Calu3 (cell line): ENCODE data around the gene RABGAP1L. TPM values are rescaled to one million over a fixed set of nuclear protein-coding genes. Genes with fewer than 3 reads are reported as not detected.

ENCODE experiments used
- BruUV-seq: library from RNA; stranded (reverse); fragments of 400-500 nt; replicated peaks from 2 replicates; lab custom pipeline; 2021; lab: Mats Ljungman, UMichigan
- CTCF ChIA-PET: fragments of 300-600 bp; sonication (Branson Sonifier 250); formaldehyde crosslinking; loops from one replicate; lab custom pipeline; 2022; ENCODE audit warnings: antibody characterized with exemption; lab: Charles Lee
- DNase-seq: peaks from one replicate; pipeline ENCODE4 v3.0.0; 2022
- H3K27ac Mint-ChIP-seq: one replicate; pipeline ENCODE4 v1.8.0; 2022; ENCODE audit warnings: mixed read lengths; ENCODE audit not compliant: unreplicated experiment
- H3K27me3 Mint-ChIP-seq: one replicate; pipeline ENCODE4 v1.8.0; 2022; ENCODE audit warnings: mixed read lengths; ENCODE audit not compliant: unreplicated experiment
- H3K36me3 Mint-ChIP-seq: one replicate; pipeline ENCODE4 v1.8.0; 2022; ENCODE audit warnings: mild to moderate bottlenecking, moderate library complexity, mixed read lengths; ENCODE audit not compliant: insufficient read depth, unreplicated experiment
- H3K4me1 Mint-ChIP-seq: one replicate; pipeline ENCODE4 v1.8.0; 2022; ENCODE audit warnings: mild to moderate bottlenecking, low read depth, mixed read lengths; ENCODE audit not compliant: unreplicated experiment
- H3K4me3 Mint-ChIP-seq: one replicate; pipeline ENCODE4 v1.8.0; 2022; ENCODE audit warnings: mild to moderate bottlenecking, low read depth, moderate library complexity, mixed read lengths; ENCODE audit not compliant: unreplicated experiment
- H3K9me3 Mint-ChIP-seq: one replicate; pipeline ENCODE4 v1.8.0; 2022; ENCODE audit warnings: low read depth, mixed read lengths; ENCODE audit not compliant: unreplicated experiment
- intact Hi-C: fragments of 100-400 bp; cut with micrococcal nuclease; formaldehyde crosslinking; loops from one replicate; pipeline ENCODE4 v1.10.0; 2022; ENCODE audit not compliant: unreplicated experiment
- total RNA-seq: library from RNA; stranded (reverse); gene quantifications from 2 replicates; pipeline ENCODE4 v1.2.3, GENCODE V29; 2022
- TF ChIP-seq, protein P1 (sequence below): fragments of 200-600 bp; IDR thresholded peaks from one replicate; pipeline ENCODE4 v1.8.0; 2022; ENCODE audit warnings: antibody characterized with exemption; ENCODE audit not compliant: unreplicated experiment

Gene RABGAP1L
- total RNA-seq, 1 experiment from 2014 or later: 135 TPM

DNA sequence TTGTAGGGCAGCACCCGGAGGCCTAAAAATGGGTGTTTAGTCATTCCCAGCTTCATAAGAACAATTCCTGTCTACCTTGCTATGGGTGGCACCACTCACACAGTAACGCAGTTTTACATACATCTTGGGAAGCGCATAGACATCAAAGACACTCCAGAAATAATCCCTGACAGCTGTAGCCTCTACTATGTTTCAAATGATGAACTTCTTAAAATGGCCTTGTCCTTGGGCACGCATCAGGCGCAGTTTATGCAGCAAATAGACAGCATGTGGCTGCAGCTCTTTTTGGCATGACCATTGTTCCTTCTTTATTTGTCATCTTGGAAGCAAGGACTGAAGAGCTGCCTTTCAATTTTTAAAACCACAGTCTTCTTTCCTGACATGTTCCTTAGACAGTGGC, 762.8 kb downstream of the RABGAP1L start:
- BruUV-seq: no TSS peak

GRCh38 chr1:174923820-174924219, 764.5 kb downstream of the RABGAP1L start:
- no peak overlapping the region for H3K27ac Mint-ChIP-seq
- no TSS peak for BruUV-seq
- intact Hi-C loops: no loop called here
- H3K36me3 Mint-ChIP-seq: peaks cover 11% of the 10 kb centered on the region
- H3K4me3 Mint-ChIP-seq: no peak overlapping the region
- CTCF ChIA-PET: interaction anchor here (0.6 kb wide), 1 partner anchor 111 kb away, joined by 3 read pairs; no protein-coding TSS in a partner anchor
- H3K27me3 Mint-ChIP-seq: no peaks in the 10 kb centered on the region
- DNase-seq: no peak
- no peaks in the 10 kb centered on the region for H3K9me3 Mint-ChIP-seq
- H3K4me1 Mint-ChIP-seq: peaks cover 13% of the 10 kb centered on the region
- TF ChIP-seq, protein P1, sequence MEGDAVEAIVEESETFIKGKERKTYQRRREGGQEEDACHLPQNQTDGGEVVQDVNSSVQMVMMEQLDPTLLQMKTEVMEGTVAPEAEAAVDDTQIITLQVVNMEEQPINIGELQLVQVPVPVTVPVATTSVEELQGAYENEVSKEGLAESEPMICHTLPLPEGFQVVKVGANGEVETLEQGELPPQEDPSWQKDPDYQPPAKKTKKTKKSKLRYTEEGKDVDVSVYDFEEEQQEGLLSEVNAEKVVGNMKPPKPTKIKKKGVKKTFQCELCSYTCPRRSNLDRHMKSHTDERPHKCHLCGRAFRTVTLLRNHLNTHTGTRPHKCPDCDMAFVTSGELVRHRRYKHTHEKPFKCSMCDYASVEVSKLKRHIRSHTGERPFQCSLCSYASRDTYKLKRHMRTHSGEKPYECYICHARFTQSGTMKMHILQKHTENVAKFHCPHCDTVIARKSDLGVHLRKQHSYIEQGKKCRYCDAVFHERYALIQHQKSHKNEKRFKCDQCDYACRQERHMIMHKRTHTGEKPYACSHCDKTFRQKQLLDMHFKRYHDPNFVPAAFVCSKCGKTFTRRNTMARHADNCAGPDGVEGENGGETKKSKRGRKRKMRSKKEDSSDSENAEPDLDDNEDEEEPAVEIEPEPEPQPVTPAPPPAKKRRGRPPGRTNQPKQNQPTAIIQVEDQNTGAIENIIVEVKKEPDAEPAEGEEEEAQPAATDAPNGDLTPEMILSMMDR: no peak

More for the DNA sequence above, 762.8 kb downstream of the RABGAP1L start:
- Mint-ChIP-seq H3K4me1 (no peaks in the 10 kb centered on the region), H3K36me3 (peaks cover 11% of the 10 kb centered on the region), H3K9me3 (no peaks in the 10 kb centered on the region), H3K4me3 (no peak overlapping the region), H3K27me3 (no peaks in the 10 kb centered on the region), H3K27ac (no peak overlapping the region)
- CTCF ChIA-PET: interaction anchor here (1.0 to 1.1 kb wide), 2 partner anchors 7 to 122 kb away, joined by 3 to 7 read pairs; no protein-coding TSS in a partner anchor
- intact Hi-C loops: no loop called here
- TF ChIP-seq, protein P1: no peak
- no peak for DNase-seq

DNA sequence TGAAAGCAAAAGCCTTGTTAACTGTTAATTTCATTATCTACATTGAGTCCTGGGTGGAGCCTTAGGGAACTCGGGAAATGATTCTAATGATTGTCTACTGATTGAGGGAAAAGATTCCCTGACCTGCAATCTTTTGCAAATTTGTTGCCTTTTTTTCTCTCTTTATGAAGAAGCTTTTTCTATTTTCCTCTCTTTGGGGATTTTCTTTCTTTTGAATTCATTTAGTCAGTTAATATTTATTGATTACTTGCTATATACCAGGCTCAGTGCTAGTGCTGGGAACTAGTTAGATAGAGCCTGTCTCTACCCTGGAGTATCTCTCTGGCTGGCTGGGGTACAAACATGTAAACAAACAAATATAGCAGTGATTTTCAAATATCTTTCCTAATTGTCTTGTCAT, 769.2 kb downstream of the RABGAP1L start:
- TF ChIP-seq, protein P1: no peak
- CTCF ChIA-PET: no interaction called here
- Mint-ChIP-seq H3K9me3 (no peaks in the 10 kb centered on the region), H3K36me3 (peaks cover 11% of the 10 kb centered on the region), H3K27ac (peak overlapping the region; percentile 7), H3K27me3 (no peaks in the 10 kb centered on the region), H3K4me3 (no peak overlapping the region), H3K4me1 (peaks cover 25% of the 10 kb centered on the region)
- intact Hi-C loops: no loop called here
- DNase-seq: no peak
- BruUV-seq: no TSS peak

DNA sequence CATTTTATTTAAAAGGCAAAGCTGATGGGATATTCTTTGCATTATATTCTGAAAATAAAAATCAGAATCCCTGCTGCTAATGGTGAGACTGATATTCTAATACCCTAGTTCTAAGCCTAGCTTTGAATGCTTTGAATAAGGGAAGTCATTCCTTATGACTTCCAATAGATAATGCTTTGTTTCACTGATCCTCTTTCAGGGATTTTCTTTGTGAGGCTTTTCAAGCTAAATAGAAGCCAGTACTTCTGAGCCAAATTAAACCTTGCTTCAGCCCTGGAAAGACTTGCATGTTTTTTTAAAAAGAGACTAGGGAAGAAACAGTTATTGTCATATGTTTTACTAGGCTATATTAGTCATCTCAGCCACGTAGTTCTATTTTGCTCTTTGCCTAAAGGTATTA, 771.9 kb downstream of the RABGAP1L start:
- H3K4me3 Mint-ChIP-seq: no peak overlapping the region
- CTCF ChIA-PET: no interaction called here
- H3K9me3 Mint-ChIP-seq: no peaks in the 10 kb centered on the region
- no peak overlapping the region for H3K27ac Mint-ChIP-seq
- H3K4me1 Mint-ChIP-seq: peaks cover 25% of the 10 kb centered on the region
- intact Hi-C loops: no loop called here
- peaks cover under 1% of the 10 kb centered on the region for H3K36me3 Mint-ChIP-seq
- BruUV-seq: no TSS peak
- H3K27me3 Mint-ChIP-seq: no peaks in the 10 kb centered on the region
- no peak for DNase-seq
- TF ChIP-seq, protein P1: no peak
